Loucy (cell line): ENCODE data around the gene METTL21A.
"Not testable (repeated sequence)": the region's sequence is repeated elsewhere in the genome, so short reads cannot be mapped to it uniquely, and the experiment has no call there.

ENCODE experiments used
- H2AFZ ChIP-seq: fragments of 200-600 bp; sonication (generic); 2 replicates; pipeline ENCODE4 v1.6.0; 2016; ENCODE audit warnings: antibody characterized with exemption, mild to moderate bottlenecking, low read length, moderate library complexity
- H3F3A ChIP-seq: fragments of 200-600 bp; 2 replicates; pipeline ENCODE4 v1.6.0; 2016; ENCODE audit warnings: antibody characterized with exemption, low read depth, mild to moderate bottlenecking
- H3K27me3 ChIP-seq: fragments of 200-600 bp; sonication (generic); 2 replicates; pipeline ENCODE4 v1.6.1; 2014; ENCODE audit warnings: low read length, mild to moderate bottlenecking; ENCODE audit not compliant: insufficient read depth, poor library complexity, severe bottlenecking
- H3K36me3 ChIP-seq: fragments of 200-600 bp; sonication (generic); 2 replicates; pipeline ENCODE4 v1.6.1; 2016; ENCODE audit warnings: low read length; ENCODE audit not compliant: insufficient read depth
- H3K4me1 ChIP-seq: fragments of 200-600 bp; sonication (generic); 2 replicates; pipeline ENCODE4 v1.5.1; 2014; ENCODE audit warnings: low read length, mild to moderate bottlenecking; ENCODE audit not compliant: insufficient read depth, poor library complexity, severe bottlenecking
- H3K4me2 ChIP-seq: fragments of 200-600 bp; sonication (generic); 2 replicates; pipeline ENCODE4 v1.6.0; 2014; ENCODE audit warnings: antibody characterized with exemption, low read length, low read depth, mild to moderate bottlenecking; ENCODE audit not compliant: poor library complexity, severe bottlenecking
- H3K4me3 ChIP-seq: fragments of 200-600 bp; sonication (generic); 2 replicates; pipeline ENCODE4 v1.5.1; 2014; ENCODE audit warnings: low read length, mild to moderate bottlenecking, mixed read lengths; ENCODE audit not compliant: poor library complexity, severe bottlenecking
- H3K79me2 ChIP-seq: fragments of 200-600 bp; sonication (generic); 2 replicates; pipeline ENCODE4 v1.6.1; 2014; ENCODE audit warnings: low read length; ENCODE audit not compliant: insufficient read depth
- H3K9ac ChIP-seq: fragments of 200-600 bp; sonication (generic); 2 replicates; pipeline ENCODE4 v1.6.0; 2014; ENCODE audit warnings: mild to moderate bottlenecking, low read depth, low read length, moderate library complexity; ENCODE audit not compliant: poor library complexity, severe bottlenecking
- H3K9me2 ChIP-seq: fragments of 200-600 bp; sonication (generic); replicated peaks from 2 replicates; pipeline ENCODE4 v1.6.1; 2016; ENCODE audit warnings: low read depth, low read length, mixed read lengths
- H3K9me3 ChIP-seq: fragments of 200-600 bp; sonication (generic); 2 replicates; pipeline ENCODE4 v1.6.1; 2014; ENCODE audit warnings: mild to moderate bottlenecking, antibody characterized with exemption, low read length, low read depth; ENCODE audit not compliant: insufficient read depth
- H4K20me1 ChIP-seq: fragments of 200-600 bp; sonication (generic); 2 replicates; pipeline ENCODE4 v1.6.0; 2014; ENCODE audit warnings: antibody characterized with exemption, low read length, mild to moderate bottlenecking; ENCODE audit not compliant: insufficient read depth, poor library complexity, severe bottlenecking
- EZH2phosphoT487 ChIP-seq: fragments of 200-600 bp; IDR thresholded peaks from 2 replicates; pipeline ENCODE4 v1.6.1; 2018; ENCODE audit warnings: antibody characterized with exemption, mild to moderate bottlenecking, moderate library complexity, borderline replicate concordance
- TF ChIP-seq, protein P1 (sequence below): fragments of 200-600 bp; sonication (generic); conservative IDR thresholded peaks from 2 replicates; pipeline ENCODE4 v1.5.1; 2014; ENCODE audit warnings: mild to moderate bottlenecking, antibody characterized with exemption, low read length

METTL21A gene

DNA sequence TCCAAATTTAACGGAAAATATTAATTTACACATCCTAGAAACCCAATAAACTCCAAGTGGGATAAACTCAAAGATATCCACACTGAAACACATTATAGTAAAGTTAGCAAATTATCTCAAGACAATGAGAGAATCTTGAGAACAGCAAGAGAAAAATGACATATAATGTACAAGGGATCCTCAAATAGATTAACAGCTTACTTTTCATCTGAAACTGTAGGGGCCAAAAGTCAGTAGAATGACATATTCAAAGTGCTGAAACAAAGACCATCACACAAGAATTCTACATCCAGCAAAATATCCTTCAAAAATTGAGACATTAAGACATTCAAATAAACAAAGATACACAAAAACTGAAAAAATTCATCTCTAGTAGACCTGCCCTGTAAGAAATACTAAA, 18.7 kb upstream of the METTL21A start:
- Histone ChIP-seq H3K4me3 (no peak overlapping the region), H3F3A (no peaks in the 10 kb centered on the region), H4K20me1 (no peaks in the 10 kb centered on the region), H3K4me2 (no peak overlapping the region), H3K27me3 (no peaks in the 10 kb centered on the region), H3K36me3 (no peaks in the 10 kb centered on the region), H2AFZ (no peak overlapping the region), H3K9me2 (no peaks in the 10 kb centered on the region), H3K79me2 (no peaks in the 10 kb centered on the region), H3K4me1 (no peaks in the 10 kb centered on the region), H3K9me3 (peaks cover 9% of the 10 kb centered on the region; the same call in 1 of the 2 replicates), H3K9ac (no peak overlapping the region)
- TF ChIP-seq EZH2phosphoT487: no peak
- TF ChIP-seq, protein P1, sequence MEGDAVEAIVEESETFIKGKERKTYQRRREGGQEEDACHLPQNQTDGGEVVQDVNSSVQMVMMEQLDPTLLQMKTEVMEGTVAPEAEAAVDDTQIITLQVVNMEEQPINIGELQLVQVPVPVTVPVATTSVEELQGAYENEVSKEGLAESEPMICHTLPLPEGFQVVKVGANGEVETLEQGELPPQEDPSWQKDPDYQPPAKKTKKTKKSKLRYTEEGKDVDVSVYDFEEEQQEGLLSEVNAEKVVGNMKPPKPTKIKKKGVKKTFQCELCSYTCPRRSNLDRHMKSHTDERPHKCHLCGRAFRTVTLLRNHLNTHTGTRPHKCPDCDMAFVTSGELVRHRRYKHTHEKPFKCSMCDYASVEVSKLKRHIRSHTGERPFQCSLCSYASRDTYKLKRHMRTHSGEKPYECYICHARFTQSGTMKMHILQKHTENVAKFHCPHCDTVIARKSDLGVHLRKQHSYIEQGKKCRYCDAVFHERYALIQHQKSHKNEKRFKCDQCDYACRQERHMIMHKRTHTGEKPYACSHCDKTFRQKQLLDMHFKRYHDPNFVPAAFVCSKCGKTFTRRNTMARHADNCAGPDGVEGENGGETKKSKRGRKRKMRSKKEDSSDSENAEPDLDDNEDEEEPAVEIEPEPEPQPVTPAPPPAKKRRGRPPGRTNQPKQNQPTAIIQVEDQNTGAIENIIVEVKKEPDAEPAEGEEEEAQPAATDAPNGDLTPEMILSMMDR: no peak

DNA sequence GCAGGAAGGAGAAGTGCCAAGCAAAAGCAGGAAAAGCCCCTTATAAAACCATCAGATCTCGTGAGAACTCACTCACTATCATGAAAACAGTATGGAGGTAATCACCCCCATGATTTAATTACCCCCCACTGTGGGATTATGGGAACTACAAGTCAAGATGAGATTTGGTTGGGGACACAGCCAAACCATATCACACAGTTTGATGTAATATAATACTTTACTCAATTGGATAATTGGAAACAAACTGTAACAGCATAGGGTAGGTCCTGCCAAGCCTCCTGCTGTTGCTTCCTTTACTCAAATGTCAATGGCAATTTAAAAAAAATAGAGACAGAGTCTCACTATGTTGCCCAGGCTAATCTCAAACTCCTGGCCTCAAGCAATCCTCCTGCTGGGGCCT, 15.5 kb upstream of the METTL21A start:
- Histone ChIP-seq H4K20me1 (no peaks in the 10 kb centered on the region), H3K9me2 (no peaks in the 10 kb centered on the region), H3K36me3 (no peaks in the 10 kb centered on the region), H2AFZ (no peak overlapping the region), H3K9me3 (peaks cover 9% of the 10 kb centered on the region; the same call in 1 of the 2 replicates), H3K79me2 (no peaks in the 10 kb centered on the region), H3K4me3 (no peak overlapping the region), H3F3A (no peaks in the 10 kb centered on the region), H3K4me2 (no peak overlapping the region), H3K4me1 (no peaks in the 10 kb centered on the region), H3K27me3 (no peaks in the 10 kb centered on the region), H3K9ac (no peak overlapping the region)
- TF ChIP-seq, protein P1: no peak
- TF ChIP-seq EZH2phosphoT487: no peak

DNA sequence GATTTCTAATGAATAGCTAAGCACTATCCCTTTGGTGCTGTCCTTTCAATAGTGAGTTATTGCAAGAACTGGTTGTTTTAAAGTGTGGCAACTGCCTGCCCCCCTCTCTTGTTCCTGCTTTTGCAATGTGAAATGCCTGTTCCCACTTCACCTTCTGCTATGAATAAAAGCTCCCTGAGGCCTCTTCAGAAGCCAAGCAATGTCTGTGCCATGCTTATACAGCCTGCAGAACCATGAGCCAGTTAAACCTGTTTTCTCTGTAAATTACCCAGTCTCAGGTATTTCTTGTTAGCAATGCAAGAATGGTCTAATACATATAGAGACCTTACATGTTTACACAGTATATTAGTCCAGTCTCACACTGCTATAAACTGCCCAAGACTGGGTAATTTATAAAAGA, 15.0 kb upstream of the METTL21A start:
- Histone ChIP-seq H3K36me3 (no peaks in the 10 kb centered on the region), H3K9me2 (no peaks in the 10 kb centered on the region), H3F3A (no peaks in the 10 kb centered on the region), H3K4me2 (no peak overlapping the region), H3K4me3 (no peak overlapping the region), H3K27me3 (no peaks in the 10 kb centered on the region), H3K79me2 (no peaks in the 10 kb centered on the region), H2AFZ (no peak overlapping the region), H3K4me1 (no peaks in the 10 kb centered on the region), H3K9ac (no peak overlapping the region), H3K9me3 (peaks cover 9% of the 10 kb centered on the region; the same call in 1 of the 2 replicates), H4K20me1 (no peaks in the 10 kb centered on the region)
- TF ChIP-seq, protein P1: no peak
- TF ChIP-seq EZH2phosphoT487: no peak

DNA sequence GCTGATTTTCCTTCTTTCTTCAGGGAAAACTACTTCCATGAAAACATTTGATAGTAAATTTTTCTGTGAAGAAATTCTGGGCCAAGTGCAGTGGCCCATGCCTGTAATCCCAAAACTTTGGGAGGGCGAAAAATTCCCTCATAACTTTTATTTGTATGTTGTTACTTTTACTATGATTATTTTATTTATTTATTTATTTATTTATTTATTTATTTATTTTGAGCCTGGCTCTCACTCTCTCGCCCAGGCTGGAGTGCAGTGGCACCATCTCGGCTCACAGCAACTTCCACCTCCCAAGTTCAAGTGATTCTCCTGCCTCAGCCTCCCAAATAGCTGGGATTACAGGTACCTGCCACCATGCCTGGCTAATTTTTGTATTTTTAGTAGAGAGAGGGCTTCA, 14.1 kb upstream of the METTL21A start:
- H3K36me3 ChIP-seq, H3K9me3 ChIP-seq, H3K4me1 ChIP-seq, H3K4me2 ChIP-seq, H3K4me3 ChIP-seq, H4K20me1 ChIP-seq, H3K9ac ChIP-seq, H3F3A ChIP-seq, H3K27me3 ChIP-seq, H2AFZ ChIP-seq, H3K9me2 ChIP-seq, H3K79me2 ChIP-seq: not testable (repeated sequence)
